ENCODE measurements around the gene NFIB. TPM values are rescaled to one million over a fixed set of nuclear protein-coding genes. Genes with fewer than 3 reads are reported as not detected.

NFIB gene
- total and polyA plus RNA-seq, 5 donors = 22.5 to 143 (median 134) TPM

DNA sequence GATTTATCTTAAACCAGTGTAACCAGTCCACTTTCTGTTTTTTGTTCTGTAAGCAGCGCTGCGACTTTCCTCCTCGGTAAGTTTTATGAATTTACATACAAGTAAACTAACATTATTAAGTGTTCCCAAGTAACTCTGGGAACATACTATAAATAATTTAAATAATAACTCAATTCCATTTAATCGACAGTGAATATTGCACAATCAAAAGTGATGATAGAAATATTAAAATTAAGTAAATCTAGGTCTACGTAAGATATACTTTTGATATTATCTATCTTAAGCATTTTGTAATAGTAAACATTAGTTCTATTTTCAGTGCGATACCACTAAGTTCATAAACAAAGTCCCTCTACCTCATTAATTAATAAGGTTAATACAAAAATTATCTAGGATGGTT lies 7.8 kb downstream of the NFIB start:
- no peaks in the 10 kb centered on the region for H3K9me3 ChIP-seq (ENCODE audit: control insufficient read depth, low read length)
- H3K4me1 ChIP-seq (ENCODE audit: control insufficient read depth, insufficient read depth, low read length) = peaks cover 11% of the 10 kb centered on the region
- H3K4me3 ChIP-seq (ENCODE audit: low read length) = no peak overlapping the region
- intact Hi-C loops (cut with DNase I) = loop anchor here in 1 of 4 donors (10.0 kb wide), 1 partner anchor 101 kb away; no protein-coding TSS in a partner anchor
- WGBS = 58% methylated on average over 6 of the region's 6 CpGs
- DNase-seq (no peak), ATAC-seq (no peak)
- no peaks in the 10 kb centered on the region for H3K27me3 ChIP-seq (ENCODE audit: control insufficient read depth, insufficient read depth)
- no peak overlapping the region for H3K27ac ChIP-seq (ENCODE audit: low read length)

- 69% methylated on average over 3 of the region's 3 CpGs for WGBS
- no peak overlapping the region for H3K27ac ChIP-seq (ENCODE audit: low read length)
- intact Hi-C loops (cut with DNase I) = loop anchor here in 1 of 4 donors (10.0 kb wide), 1 partner anchor 99 kb away; no protein-coding TSS in a partner anchor
- ATAC-seq = no peak
- H3K4me1 ChIP-seq (ENCODE audit: control insufficient read depth, insufficient read depth, low read length) = peaks cover 12% of the 10 kb centered on the region
- no peak for DNase-seq
- no peak overlapping the region for H3K4me3 ChIP-seq (ENCODE audit: low read length)
- H3K9me3 ChIP-seq (ENCODE audit: control insufficient read depth, low read length) = no peaks in the 10 kb centered on the region
- H3K27me3 ChIP-seq (ENCODE audit: control insufficient read depth, insufficient read depth) = no peaks in the 10 kb centered on the region
Measured at GRCh38 chr9:14304259-14304658, 9.7 kb downstream of the NFIB start.

DNA sequence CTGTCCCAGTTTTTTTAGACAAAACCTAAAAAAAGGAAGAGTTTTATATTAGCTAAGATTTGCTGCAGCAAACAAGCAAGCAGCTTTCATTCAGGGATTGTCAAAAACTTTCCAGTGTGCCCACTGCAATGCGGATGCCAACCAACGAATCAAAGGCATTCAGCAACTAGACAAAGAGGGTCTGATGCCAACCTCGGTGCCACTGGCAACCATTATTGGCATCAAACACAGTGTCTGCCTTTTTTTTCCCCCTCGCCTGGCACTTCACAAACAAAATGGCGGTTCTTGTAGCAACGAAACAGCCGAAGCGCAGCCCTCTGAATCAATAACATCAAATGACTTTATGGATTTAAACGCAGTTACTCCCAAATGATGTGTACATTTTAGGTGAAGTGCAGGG lies 10.4 kb downstream of the NFIB start:
- ATAC-seq (no peak), DNase-seq (no peak)
- 82% methylated on average over 9 of the region's 9 CpGs for WGBS
- Histone ChIP-seq H3K9me3 (ENCODE audit: control insufficient read depth, low read length) (no peaks in the 10 kb centered on the region), H3K27ac (ENCODE audit: low read length) (peak overlapping the region; percentile 17), H3K27me3 (ENCODE audit: control insufficient read depth, insufficient read depth) (no peaks in the 10 kb centered on the region), H3K4me1 (ENCODE audit: control insufficient read depth, insufficient read depth, low read length) (peaks cover 12% of the 10 kb centered on the region), H3K4me3 (ENCODE audit: low read length) (no peak overlapping the region)
- intact Hi-C loops (cut with DNase I) = loop anchor here in 1 of 4 donors (10.0 kb wide), 1 partner anchor 99 kb away; no protein-coding TSS in a partner anchor

- Histone ChIP-seq H3K27me3 (ENCODE audit: control insufficient read depth, insufficient read depth) (no peaks in the 10 kb centered on the region), H3K27ac (ENCODE audit: low read length) (peak overlapping the region; percentile 67), H3K4me3 (ENCODE audit: low read length) (no peak overlapping the region), H3K9me3 (ENCODE audit: control insufficient read depth, low read length) (no peaks in the 10 kb centered on the region), H3K4me1 (ENCODE audit: control insufficient read depth, insufficient read depth, low read length) (peaks cover 12% of the 10 kb centered on the region)
- DNase-seq (no peak), ATAC-seq (no peak)
- 39% methylated on average over 2 of the region's 2 CpGs for WGBS
- intact Hi-C loops (cut with DNase I) = loop anchor here in 1 of 4 donors (10.0 kb wide), 1 partner anchor 98 kb away; no protein-coding TSS in a partner anchor
Measured at GRCh38 chr9:14303100-14303499, 10.8 kb downstream of the NFIB start.

GRCh38 chr9:14302405-14302804 lies 11.5 kb downstream of the NFIB start:
- 15% methylated on average over 4 of the region's 4 CpGs for WGBS
- ATAC-seq = no peak
- no peaks in the 10 kb centered on the region for H3K27me3 ChIP-seq (ENCODE audit: control insufficient read depth, insufficient read depth)
- peak in 1 of 3 donors; percentile 31 for DNase-seq
- peak overlapping the region; percentile 75 for H3K27ac ChIP-seq (ENCODE audit: low read length)
- H3K4me3 ChIP-seq (ENCODE audit: low read length) = no peak overlapping the region
- intact Hi-C loops (cut with DNase I) = loop anchor here in 1 of 4 donors (10.0 kb wide), 1 partner anchor 98 kb away; no protein-coding TSS in a partner anchor
- no peaks in the 10 kb centered on the region for H3K9me3 ChIP-seq (ENCODE audit: control insufficient read depth, low read length)
- H3K4me1 ChIP-seq (ENCODE audit: control insufficient read depth, insufficient read depth, low read length) = peaks cover 12% of the 10 kb centered on the region

- Histone ChIP-seq H3K27ac (ENCODE audit: low read length) (peak overlapping the region; percentile 13), H3K4me1 (ENCODE audit: control insufficient read depth, insufficient read depth, low read length) (peaks cover 5% of the 10 kb centered on the region), H3K4me3 (ENCODE audit: low read length) (no peak overlapping the region), H3K27me3 (ENCODE audit: control insufficient read depth, insufficient read depth) (no peaks in the 10 kb centered on the region), H3K9me3 (ENCODE audit: control insufficient read depth, low read length) (no peaks in the 10 kb centered on the region)
- intact Hi-C loops (cut with DNase I) = loop anchor here in 1 of 4 donors (10.0 kb wide), 1 partner anchor 97 kb away; no protein-coding TSS in a partner anchor
- no peak for ATAC-seq
- DNase-seq = no peak
- WGBS = 17% methylated on average over 1 of the region's 1 CpG
Measured at GRCh38 chr9:14301583-14302021, 12.3 kb downstream of the NFIB start.

- no peaks in the 10 kb centered on the region for H3K9me3 ChIP-seq (ENCODE audit: control insufficient read depth, low read length)
- no peak for DNase-seq
- intact Hi-C loops (cut with DNase I) = loop anchor here in 1 of 4 donors (10.0 kb wide), 1 partner anchor 96 kb away; no protein-coding TSS in a partner anchor
- peak overlapping the region; percentile 75 for H3K27ac ChIP-seq (ENCODE audit: low read length)
- no peaks in the 10 kb centered on the region for H3K27me3 ChIP-seq (ENCODE audit: control insufficient read depth, insufficient read depth)
- ATAC-seq = peak in 1 of 2 donors; percentile 46
- H3K4me3 ChIP-seq (ENCODE audit: low read length) = no peak overlapping the region
- 50% methylated on average over 4 of the region's 4 CpGs for WGBS
- peaks cover 7% of the 10 kb centered on the region for H3K4me1 ChIP-seq (ENCODE audit: control insufficient read depth, insufficient read depth, low read length)
Measured at GRCh38 chr9:14301006-14301405, 12.9 kb downstream of the NFIB start.

- intact Hi-C loops (cut with DNase I) = loop anchor here in 1 of 4 donors (10.0 kb wide), 1 partner anchor 96 kb away; no protein-coding TSS in a partner anchor
- DNase-seq = no peak
- no peak for ATAC-seq
- H3K27ac ChIP-seq (ENCODE audit: low read length) = peak overlapping the region; percentile 48
- H3K4me3 ChIP-seq (ENCODE audit: low read length) = no peak overlapping the region
- H3K9me3 ChIP-seq (ENCODE audit: control insufficient read depth, low read length) = no peaks in the 10 kb centered on the region
- H3K4me1 ChIP-seq (ENCODE audit: control insufficient read depth, insufficient read depth, low read length) = peaks cover 7% of the 10 kb centered on the region
- no peaks in the 10 kb centered on the region for H3K27me3 ChIP-seq (ENCODE audit: control insufficient read depth, insufficient read depth)
- WGBS = 56% methylated on average over 3 of the region's 3 CpGs
Measured at GRCh38 chr9:14300588-14300987, 13.4 kb downstream of the NFIB start.

GRCh38 chr9:14300040-14300439 lies 13.9 kb downstream of the NFIB start:
- no peak overlapping the region for H3K27ac ChIP-seq (ENCODE audit: low read length)
- intact Hi-C loops (cut with DNase I) = loop anchor here in 1 of 4 donors (10.0 kb wide), 1 partner anchor 95 kb away; no protein-coding TSS in a partner anchor
- H3K27me3 ChIP-seq (ENCODE audit: control insufficient read depth, insufficient read depth) = no peaks in the 10 kb centered on the region
- ATAC-seq = peak in 1 of 2 donors; percentile 37
- H3K4me3 ChIP-seq (ENCODE audit: low read length) = peak overlapping the region; percentile 11
- no peaks in the 10 kb centered on the region for H3K9me3 ChIP-seq (ENCODE audit: control insufficient read depth, low read length)
- no peak for DNase-seq
- peaks cover 7% of the 10 kb centered on the region for H3K4me1 ChIP-seq (ENCODE audit: control insufficient read depth, insufficient read depth, low read length)
- 60% methylated on average over 9 of the region's 9 CpGs for WGBS

GRCh38 chr9:14298601-14299022 lies 15.3 kb downstream of the NFIB start:
- H3K4me1 ChIP-seq (ENCODE audit: control insufficient read depth, insufficient read depth, low read length) = peaks cover 8% of the 10 kb centered on the region

DNA sequence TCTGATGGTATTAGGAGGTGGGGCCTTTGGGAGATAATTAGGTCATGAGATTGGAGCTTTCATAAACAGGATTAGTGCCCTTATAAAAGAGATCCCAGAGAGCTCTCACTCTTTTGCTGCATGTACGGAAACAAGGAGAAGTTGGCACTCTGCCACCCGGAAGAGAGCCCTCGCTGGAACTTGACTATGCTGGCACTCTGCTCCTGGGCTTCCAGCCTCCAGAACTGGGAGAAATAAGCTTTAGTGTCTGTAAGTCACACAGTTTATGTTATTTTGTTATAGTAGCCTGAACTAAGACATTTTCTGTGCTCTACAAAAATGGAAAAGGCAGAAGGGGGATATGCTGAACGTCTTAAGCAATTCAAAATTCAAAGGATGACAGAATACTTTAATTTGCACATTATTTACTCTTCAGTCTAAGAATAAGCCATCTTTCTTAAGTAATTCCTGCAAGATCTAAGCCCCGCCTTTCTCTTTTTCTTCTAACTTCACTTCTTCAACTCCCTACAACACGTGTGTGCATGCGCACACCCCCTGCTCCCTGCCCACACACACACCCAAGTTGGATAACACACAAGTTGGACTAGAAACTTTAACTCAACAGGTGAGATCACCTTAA lies 17.3 kb downstream of the NFIB start:
- intact Hi-C loops (cut with DNase I) = no loop called here
- ATAC-seq (peak in 1 of 2 donors; percentile 40), DNase-seq (peak; percentile 66 to 82 (median 68))
- peaks cover 6% of the 10 kb centered on the region for H3K4me1 ChIP-seq (ENCODE audit: control insufficient read depth, insufficient read depth, low read length)
- no peak overlapping the region for H3K4me3 ChIP-seq (ENCODE audit: low read length)
- H3K27me3 ChIP-seq (ENCODE audit: control insufficient read depth, insufficient read depth) = no peaks in the 10 kb centered on the region
- no peak overlapping the region for H3K27ac ChIP-seq (ENCODE audit: low read length)
- H3K9me3 ChIP-seq (ENCODE audit: control insufficient read depth, low read length) = no peaks in the 10 kb centered on the region
- 50% methylated on average over 7 of the region's 7 CpGs for WGBS

More at GRCh38 chr9:14298601-14299022, 15.3 kb downstream of the NFIB start:
- WGBS = 27% methylated on average over 7 of the region's 7 CpGs
- ATAC-seq = peak in 1 of 2 donors; percentile 61
- no peaks in the 10 kb centered on the region for H3K27me3 ChIP-seq (ENCODE audit: control insufficient read depth, insufficient read depth)
- intact Hi-C loops (cut with DNase I) = no loop called here
- H3K4me3 ChIP-seq (ENCODE audit: low read length) = peak overlapping the region; percentile 45
- H3K9me3 ChIP-seq (ENCODE audit: control insufficient read depth, low read length) = no peaks in the 10 kb centered on the region
- no peak for DNase-seq
- peak overlapping the region; percentile 30 for H3K27ac ChIP-seq (ENCODE audit: low read length)
